Amniotic epithelial cell (primary cell): Measurements from ENCODE around the gene NLRP1.

ENCODE experiments used
- DNase-seq: peaks from one replicate; pipeline ENCODE4 v3.0.0-alpha.2; 2010; ENCODE audit warnings: low read depth

NLRP1 gene

GRCh38 chr17:5478992-5479391 is 105.3 kb downstream of the NLRP1 start:
- no peak for DNase-seq

DNA sequence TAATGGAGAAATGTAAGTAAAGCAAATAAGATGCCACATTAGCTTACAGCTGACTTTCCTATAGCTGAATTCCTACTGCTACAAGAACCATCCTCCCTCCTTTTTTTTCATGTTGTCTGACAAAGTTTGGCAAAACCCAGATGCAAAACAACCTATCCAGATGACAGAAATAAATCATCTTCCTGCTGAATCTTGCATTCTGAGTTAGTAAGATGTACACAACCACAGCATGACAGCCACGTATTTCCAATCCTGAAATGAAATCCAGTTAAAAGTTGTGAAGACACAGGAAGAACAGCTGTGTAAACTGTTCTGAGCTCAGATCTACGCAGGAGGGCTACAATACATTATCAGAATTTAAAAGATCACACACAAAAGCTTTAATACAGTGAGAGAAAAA is 110.4 kb downstream of the NLRP1 start:
- DNase-seq = peak; percentile 70

DNA sequence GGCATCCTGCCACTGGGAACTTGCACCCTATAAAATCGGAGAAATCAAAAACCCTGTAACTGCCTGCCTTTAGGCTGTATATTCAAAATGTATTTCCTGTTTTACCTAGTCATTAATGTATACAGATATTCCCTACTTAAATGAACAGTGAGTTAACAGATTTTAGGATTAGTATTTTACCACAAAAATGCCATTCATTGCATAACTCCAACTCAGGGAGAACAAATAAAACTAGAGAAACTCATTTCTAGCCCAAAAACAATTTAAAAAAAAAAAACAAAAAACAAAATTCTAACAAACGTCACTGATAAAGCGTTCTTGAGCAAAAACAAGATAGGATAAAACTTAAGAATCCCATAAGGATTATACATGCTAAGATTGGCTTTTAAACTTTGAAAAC is 111.8 kb downstream of the NLRP1 start:
- peak; percentile 61 for DNase-seq

- DNase-seq = no peak
Measured at GRCh38 chr17:5468075-5468473, 116.2 kb downstream of the NLRP1 start.

GRCh38 chr17:5467416-5467815 is 116.9 kb downstream of the NLRP1 start:
- no peak for DNase-seq

GRCh38 chr17:5466295-5466694 is 118.0 kb downstream of the NLRP1 start:
- DNase-seq = no peak

- DNase-seq = no peak
Measured at GRCh38 chr17:5464717-5465507, 119.4 kb downstream of the NLRP1 start.
